ENCODE measurements around the gene FLNC.

The FLNC gene

DNA sequence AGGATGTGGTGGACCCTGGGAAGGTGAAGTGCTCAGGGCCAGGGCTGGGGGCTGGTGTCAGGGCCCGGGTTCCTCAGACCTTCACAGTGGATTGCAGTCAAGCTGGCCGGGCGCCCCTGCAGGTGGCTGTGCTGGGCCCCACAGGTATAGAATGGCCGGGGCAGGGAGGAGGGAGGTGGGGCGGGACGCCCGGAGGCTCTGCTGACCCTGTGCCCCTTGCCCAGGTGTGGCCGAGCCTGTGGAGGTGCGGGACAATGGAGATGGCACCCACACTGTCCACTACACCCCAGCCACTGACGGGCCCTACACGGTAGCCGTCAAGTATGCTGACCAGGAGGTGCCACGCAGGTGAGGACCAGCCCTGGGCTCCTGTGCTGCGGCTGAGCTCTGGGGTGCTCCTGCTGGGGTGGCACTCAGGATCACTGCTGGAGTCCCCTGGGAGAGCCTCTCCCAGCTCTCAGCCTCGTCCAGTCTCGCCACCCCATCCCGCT lies 17.6 kb downstream of the FLNC start:
- Histone ChIP-seq H3K4me3 (ENCODE audit: low read length) (no peak overlapping the region), H3K9me2 (replicated peaks; ENCODE audit: control insufficient read depth, low read length) (no peaks in the 10 kb centered on the region), H4K20me1 (ENCODE audit: control insufficient read depth, insufficient read depth, low read depth, low read length) (no peaks in the 10 kb centered on the region), H3K4me1 (ENCODE audit: control insufficient read depth, low read length) (no peaks in the 10 kb centered on the region), H3F3A (ENCODE audit: control insufficient read depth, insufficient read depth) (no peaks in the 10 kb centered on the region), H3K9me3 (ENCODE audit: control insufficient read depth, insufficient read depth, low read length) (no peaks in the 10 kb centered on the region), H3K4me2 (ENCODE audit: low read length) (no peak overlapping the region), H3K36me3 (ENCODE audit: control insufficient read depth, low read length) (no peaks in the 10 kb centered on the region), H3K79me2 (ENCODE audit: control insufficient read depth, low read length) (no peaks in the 10 kb centered on the region), H3K27ac (ENCODE audit: low read depth, low read length) (no peak overlapping the region), H3K27me3 (ENCODE audit: control insufficient read depth, low read length) (no peaks in the 10 kb centered on the region)
- TF ChIP-seq EZH2phosphoT487 (IDR thresholded peaks at IDR 0.05; ENCODE audit: borderline replicate concordance, low read length) (no peak), CTCF (IDR thresholded peaks at IDR 0.05; ENCODE audit: low read depth, low read length, poor library complexity, severe bottlenecking) (no peak)

- no peaks in the 10 kb centered on the region for H3K9me2 ChIP-seq (replicated peaks; ENCODE audit: control insufficient read depth, low read length)
- no peaks in the 10 kb centered on the region for H4K20me1 ChIP-seq (ENCODE audit: control insufficient read depth, insufficient read depth, low read depth, low read length)
These were observed 18.3 kb downstream of the FLNC start for GRCh38 chr7:128848289-128849155.

GRCh38 chr7:128849156-128849515 lies 18.9 kb downstream of the FLNC start:
- H3K9me2 ChIP-seq (replicated peaks; ENCODE audit: control insufficient read depth, low read length): no peaks in the 10 kb centered on the region
- no peak overlapping the region for H3K4me2 ChIP-seq (ENCODE audit: low read length)
- TF ChIP-seq CTCF (IDR thresholded peaks at IDR 0.05; ENCODE audit: low read depth, low read length, poor library complexity, severe bottlenecking) (no peak), EZH2phosphoT487 (IDR thresholded peaks at IDR 0.05; ENCODE audit: borderline replicate concordance, low read length) (no peak)
- no peak overlapping the region for H3K27ac ChIP-seq (ENCODE audit: low read depth, low read length)
- no peaks in the 10 kb centered on the region for H3F3A ChIP-seq (ENCODE audit: control insufficient read depth, insufficient read depth)
- no peaks in the 10 kb centered on the region for H4K20me1 ChIP-seq (ENCODE audit: control insufficient read depth, insufficient read depth, low read depth, low read length)
- H3K4me3 ChIP-seq (ENCODE audit: low read length): no peak overlapping the region
- no peaks in the 10 kb centered on the region for H3K4me1 ChIP-seq (ENCODE audit: control insufficient read depth, low read length)
- no peaks in the 10 kb centered on the region for H3K36me3 ChIP-seq (ENCODE audit: control insufficient read depth, low read length)
- no peaks in the 10 kb centered on the region for H3K27me3 ChIP-seq (ENCODE audit: control insufficient read depth, low read length)
- no peaks in the 10 kb centered on the region for H3K9me3 ChIP-seq (ENCODE audit: control insufficient read depth, insufficient read depth, low read length)
- no peaks in the 10 kb centered on the region for H3K79me2 ChIP-seq (ENCODE audit: control insufficient read depth, low read length)

More at GRCh38 chr7:128848289-128849155, 18.3 kb downstream of the FLNC start:
- Histone ChIP-seq H3K9me3 (ENCODE audit: control insufficient read depth, insufficient read depth, low read length) (no peaks in the 10 kb centered on the region), H3K4me1 (ENCODE audit: control insufficient read depth, low read length) (no peaks in the 10 kb centered on the region), H3K27ac (ENCODE audit: low read depth, low read length) (no peak overlapping the region), H3K4me3 (ENCODE audit: low read length) (no peak overlapping the region), H3K36me3 (ENCODE audit: control insufficient read depth, low read length) (no peaks in the 10 kb centered on the region), H3K4me2 (ENCODE audit: low read length) (no peak overlapping the region), H3F3A (ENCODE audit: control insufficient read depth, insufficient read depth) (no peaks in the 10 kb centered on the region), H3K79me2 (ENCODE audit: control insufficient read depth, low read length) (no peaks in the 10 kb centered on the region), H3K27me3 (ENCODE audit: control insufficient read depth, low read length) (no peaks in the 10 kb centered on the region)
- no peak for TF ChIP-seq EZH2phosphoT487 (IDR thresholded peaks at IDR 0.05; ENCODE audit: borderline replicate concordance, low read length)
- TF ChIP-seq CTCF (IDR thresholded peaks at IDR 0.05; ENCODE audit: low read depth, low read length, poor library complexity, severe bottlenecking): no peak

Data from DOHH2 (cell line).